Lower lobe of right lung (tissue), 2 donors: ENCODE results near the gene SLC16A7. TPM values are rescaled to one million over a fixed set of nuclear protein-coding genes. Genes with fewer than 3 reads are reported as not detected.

Experiments used
- ATAC-seq, 2 donors: fragments of 200-7000 bp; cut with Tn5 transposase; one replicate each; pipeline ENCODE4 v1.9.1; 2020 to 2022; ENCODE audit warnings: mild to moderate bottlenecking in 2 of 2, moderate library complexity in 2 of 2
- DNase-seq: peaks from one replicate; pipeline ENCODE4 v3.0.0-alpha.2; 2020
- H3K27ac ChIP-seq: fragments of 200-600 bp; one replicate; pipeline ENCODE4 v1.8.0; 2022
- H3K27me3 ChIP-seq: fragments of 200-600 bp; one replicate; pipeline ENCODE4 v1.8.0; 2022; ENCODE audit warnings: low read depth
- H3K36me3 ChIP-seq: fragments of 200-600 bp; one replicate; pipeline ENCODE4 v1.8.0; 2022; ENCODE audit warnings: mild to moderate bottlenecking
- H3K4me1 ChIP-seq: fragments of 200-600 bp; one replicate; pipeline ENCODE4 v1.8.0; 2022
- H3K4me3 ChIP-seq: fragments of 200-600 bp; one replicate; pipeline ENCODE4 v1.8.0; 2022; ENCODE audit warnings: mild to moderate bottlenecking
- H3K9me3 ChIP-seq: fragments of 200-600 bp; one replicate; pipeline ENCODE4 v1.8.0; 2022
- CTCF ChIP-seq: fragments of 200-600 bp; IDR thresholded peaks from one replicate; pipeline ENCODE4 v1.8.0; 2022; ENCODE audit warnings: antibody characterized with exemption, mild to moderate bottlenecking
- intact Hi-C: fragments of 100-400 bp; cut with DNase I; formaldehyde crosslinking; loops from one replicate; pipeline ENCODE4 v1.11.0; 2022
- total RNA-seq: library from RNA; stranded (reverse); fragmentation: NEBNext Ultra II Directional; extraction: Animal tissue kit (Norgen Biotek cat#: 25700); gene quantifications from one replicate; pipeline ENCODE4 v1.2.1, GENCODE V29; 2021
- donor health status: DM: no; HTN: yes; CAD: no; lungs with severe emphysema.

SLC16A7 gene
- total RNA-seq, 1 donor from 2014 or later, result 13.3 TPM

- no peak overlapping the region for H3K4me3 ChIP-seq
- ATAC-seq, result no peak
- TF ChIP-seq CTCF, result no peak
- H3K27me3 ChIP-seq, result no peaks in the 10 kb centered on the region
- intact Hi-C loops, result no loop called here
- peaks cover 4% of the 10 kb centered on the region for H3K4me1 ChIP-seq
- DNase-seq, result no peak
- H3K36me3 ChIP-seq, result no peaks in the 10 kb centered on the region
- no peaks in the 10 kb centered on the region for H3K9me3 ChIP-seq
- H3K27ac ChIP-seq, result no peak overlapping the region
Observed at GRCh38 chr12:59646636-59647035, 50.8 kb downstream of the SLC16A7 start.

- ATAC-seq (no peak), DNase-seq (no peak)
- no peaks in the 10 kb centered on the region for H3K9me3 ChIP-seq
- no peaks in the 10 kb centered on the region for H3K36me3 ChIP-seq
- H3K4me3 ChIP-seq, result no peak overlapping the region
- no peaks in the 10 kb centered on the region for H3K27me3 ChIP-seq
- no peak overlapping the region for H3K27ac ChIP-seq
- H3K4me1 ChIP-seq, result peaks cover 4% of the 10 kb centered on the region
- intact Hi-C loops, result no loop called here
- TF ChIP-seq CTCF, result no peak
Observed at GRCh38 chr12:59649203-59649602, 53.4 kb downstream of the SLC16A7 start.

- H3K9me3 ChIP-seq, result no peaks in the 10 kb centered on the region
- intact Hi-C loops, result no loop called here
- ATAC-seq, result no peak
- no peaks in the 10 kb centered on the region for H3K36me3 ChIP-seq
- no peak overlapping the region for H3K4me3 ChIP-seq
- H3K4me1 ChIP-seq, result peaks cover 4% of the 10 kb centered on the region
- TF ChIP-seq CTCF, result no peak
- no peak for DNase-seq
- no peaks in the 10 kb centered on the region for H3K27me3 ChIP-seq
- no peak overlapping the region for H3K27ac ChIP-seq
Observed at GRCh38 chr12:59650588-59651228, 54.9 kb downstream of the SLC16A7 start.

- H3K9me3 ChIP-seq, result no peaks in the 10 kb centered on the region
- no peak overlapping the region for H3K27ac ChIP-seq
- H3K4me1 ChIP-seq, result peaks cover 4% of the 10 kb centered on the region
- no peak for DNase-seq
- intact Hi-C loops, result no loop called here
- no peaks in the 10 kb centered on the region for H3K36me3 ChIP-seq
- H3K27me3 ChIP-seq, result no peaks in the 10 kb centered on the region
- H3K4me3 ChIP-seq, result no peak overlapping the region
- no peak for TF ChIP-seq CTCF
- peak in 1 of 2 donors; percentile 52 for ATAC-seq
Observed at GRCh38 chr12:59651229-59651920, 55.5 kb downstream of the SLC16A7 start.

- Histone ChIP-seq H3K36me3 (no peaks in the 10 kb centered on the region), H3K4me1 (peaks cover 4% of the 10 kb centered on the region), H3K27ac (no peak overlapping the region), H3K4me3 (no peak overlapping the region), H3K27me3 (no peaks in the 10 kb centered on the region), H3K9me3 (no peaks in the 10 kb centered on the region)
- intact Hi-C loops, result no loop called here
- DNase-seq (no peak), ATAC-seq (no peak)
- no peak for TF ChIP-seq CTCF
Observed at GRCh38 chr12:59652130-59652529, 56.3 kb downstream of the SLC16A7 start.
